ENCODE data around the gene EBLN1.

Gene EBLN1

GRCh38 chr10:22174442-22174841 is 43.4 kb downstream of the EBLN1 start:
- TF ChIP-seq, protein P1, sequence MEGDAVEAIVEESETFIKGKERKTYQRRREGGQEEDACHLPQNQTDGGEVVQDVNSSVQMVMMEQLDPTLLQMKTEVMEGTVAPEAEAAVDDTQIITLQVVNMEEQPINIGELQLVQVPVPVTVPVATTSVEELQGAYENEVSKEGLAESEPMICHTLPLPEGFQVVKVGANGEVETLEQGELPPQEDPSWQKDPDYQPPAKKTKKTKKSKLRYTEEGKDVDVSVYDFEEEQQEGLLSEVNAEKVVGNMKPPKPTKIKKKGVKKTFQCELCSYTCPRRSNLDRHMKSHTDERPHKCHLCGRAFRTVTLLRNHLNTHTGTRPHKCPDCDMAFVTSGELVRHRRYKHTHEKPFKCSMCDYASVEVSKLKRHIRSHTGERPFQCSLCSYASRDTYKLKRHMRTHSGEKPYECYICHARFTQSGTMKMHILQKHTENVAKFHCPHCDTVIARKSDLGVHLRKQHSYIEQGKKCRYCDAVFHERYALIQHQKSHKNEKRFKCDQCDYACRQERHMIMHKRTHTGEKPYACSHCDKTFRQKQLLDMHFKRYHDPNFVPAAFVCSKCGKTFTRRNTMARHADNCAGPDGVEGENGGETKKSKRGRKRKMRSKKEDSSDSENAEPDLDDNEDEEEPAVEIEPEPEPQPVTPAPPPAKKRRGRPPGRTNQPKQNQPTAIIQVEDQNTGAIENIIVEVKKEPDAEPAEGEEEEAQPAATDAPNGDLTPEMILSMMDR (IDR thresholded peaks at IDR 0.05; ENCODE audit: control extremely low read depth, extremely low read depth, low read depth, missing control alignments): no peak
- DNase-seq (ENCODE audit: extremely low spot score): no peak
- POLR2A ChIA-PET: no interaction called here
- CTCF ChIA-PET: no interaction called here

- ChIA-PET POLR2A (no interaction called here), CTCF (no interaction called here)
- TF ChIP-seq, protein P1 (IDR thresholded peaks at IDR 0.05; ENCODE audit: control extremely low read depth, extremely low read depth, low read depth, missing control alignments): no peak
These were observed 46.7 kb downstream of the EBLN1 start for GRCh38 chr10:22171131-22171530.

DNA sequence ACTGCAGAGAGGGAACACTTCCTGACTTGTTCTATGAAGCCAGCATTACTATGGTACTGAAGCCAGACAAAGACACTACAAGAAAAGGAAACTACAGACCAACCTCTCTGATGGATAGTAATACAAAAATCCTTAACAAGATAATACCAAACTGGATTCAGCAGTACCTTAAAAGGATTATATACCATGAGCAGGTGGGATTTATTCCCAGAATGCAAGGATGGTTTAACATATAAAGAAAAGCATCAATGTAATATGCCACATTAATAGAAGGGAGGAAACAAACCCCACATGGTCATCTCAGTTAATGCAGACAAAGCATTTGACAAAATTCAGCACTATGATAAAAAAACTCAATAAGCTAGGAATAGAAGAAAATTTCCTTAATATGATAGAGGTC is 47.2 kb downstream of the EBLN1 start:
- DNase-seq (ENCODE audit: extremely low spot score): no peak
- TF ChIP-seq, protein P1 (IDR thresholded peaks at IDR 0.05; ENCODE audit: control extremely low read depth, extremely low read depth, low read depth, missing control alignments): no peak
- CTCF ChIA-PET: interaction anchor here (1.6 kb wide), 1 partner anchor 24 kb away, joined by 4 read pairs; no protein-coding TSS in a partner anchor
- POLR2A ChIA-PET: no interaction called here

More at GRCh38 chr10:22171131-22171530, 46.7 kb downstream of the EBLN1 start:
- DNase-seq (ENCODE audit: extremely low spot score): no peak

GRCh38 chr10:22159979-22160378 is 57.8 kb downstream of the EBLN1 start:
- no peak for DNase-seq (ENCODE audit: extremely low spot score)
- ChIA-PET CTCF (no interaction called here), POLR2A (no interaction called here)
- TF ChIP-seq, protein P1 (IDR thresholded peaks at IDR 0.05; ENCODE audit: control extremely low read depth, extremely low read depth, low read depth, missing control alignments): no peak

DNA sequence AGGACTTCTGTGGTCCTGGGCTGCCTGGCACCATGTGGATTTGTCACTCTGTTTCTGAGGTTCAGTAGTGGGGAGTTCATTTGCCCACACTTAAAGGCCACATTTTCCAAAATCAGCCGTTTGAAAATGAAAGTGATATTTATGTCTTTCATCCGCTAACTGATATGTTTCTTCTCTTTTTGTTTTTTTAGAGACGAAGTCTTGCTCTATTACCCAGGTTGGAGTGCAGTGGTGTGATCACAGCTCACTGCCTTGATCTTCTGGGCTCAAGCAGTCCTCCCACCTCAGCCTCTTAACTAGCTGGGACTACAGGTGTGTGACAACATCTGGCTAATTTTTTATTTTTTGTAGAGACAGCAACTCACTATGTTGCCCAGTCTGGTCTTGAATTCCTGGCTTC is 58.6 kb downstream of the EBLN1 start:
- TF ChIP-seq, protein P1 (IDR thresholded peaks at IDR 0.05; ENCODE audit: control extremely low read depth, extremely low read depth, low read depth, missing control alignments): no peak
- DNase-seq (ENCODE audit: extremely low spot score): no peak
- ChIA-PET CTCF (interaction anchor here (2.7 kb wide), 1 partner anchor 9 kb away, joined by 6 read pairs; no protein-coding TSS in a partner anchor), POLR2A (no interaction called here)
